Muscle of arm (tissue), 12 donors: ENCODE measurements around the gene MYO1D. TPM values are rescaled to one million over a fixed set of nuclear protein-coding genes. Genes with fewer than 3 reads are reported as not detected.
"Not testable (repeated sequence)": the region's sequence is repeated elsewhere in the genome, so short reads cannot be mapped to it uniquely, and the experiment has no call there.

Experiments
- DNase-seq: peaks from one replicate; pipeline ENCODE4 v3.0.0-alpha.2; 2013
- polyA plus RNA-seq, 12 donors: library from polyadenylated mRNA; unstranded; fragments of 120-200 nt; gene quantifications; one replicate each; pipeline ENCODE4 v1.2.1, GENCODE V29; 2013; ENCODE audit not compliant: insufficient read length in 12 of 12

The MYO1D gene
- polyA plus RNA-seq, 12 donors, result 3.5 to 24.5 (median 6.2) TPM; not detected in 1

- DNase-seq, result no peak
Observed at GRCh38 chr17:32463304-32463703, 413.6 kb downstream of the MYO1D start.

DNA sequence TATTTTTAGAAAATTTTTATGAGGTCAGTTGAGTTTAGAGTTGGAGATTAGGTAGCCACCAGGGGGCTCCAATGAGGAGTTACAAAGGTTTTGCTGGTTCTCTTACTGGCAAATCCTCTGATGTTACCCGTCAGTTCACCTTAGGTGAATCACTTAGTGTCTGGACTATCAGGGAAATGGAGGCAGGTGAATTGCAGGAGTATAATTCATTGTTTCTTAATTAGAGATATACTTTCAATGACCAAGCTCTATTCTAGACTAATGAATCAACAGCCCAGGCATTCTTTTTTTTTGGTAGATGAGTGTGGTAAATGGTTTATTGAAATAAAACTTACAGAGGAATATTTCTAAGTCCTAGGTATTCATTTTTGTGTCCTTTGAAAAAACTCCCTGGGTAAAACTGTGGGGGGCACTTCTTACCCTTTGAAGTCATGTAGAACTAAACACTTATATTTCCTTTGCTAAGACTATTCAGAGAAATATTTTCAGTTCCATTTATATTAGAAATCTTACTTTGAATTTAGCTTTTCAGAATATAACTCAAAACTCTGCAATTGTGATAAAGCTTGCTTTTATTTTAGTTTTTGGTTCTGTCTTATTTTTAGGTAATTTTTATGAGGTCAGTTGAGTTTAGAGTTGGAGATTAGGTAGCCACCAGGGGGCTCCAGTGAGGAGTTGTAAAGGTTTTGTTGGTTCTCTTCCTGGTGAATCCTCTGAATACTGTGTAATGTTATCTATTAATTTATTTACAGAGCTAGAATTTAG is 414.9 kb downstream of the MYO1D start:
- DNase-seq, result no peak

DNA sequence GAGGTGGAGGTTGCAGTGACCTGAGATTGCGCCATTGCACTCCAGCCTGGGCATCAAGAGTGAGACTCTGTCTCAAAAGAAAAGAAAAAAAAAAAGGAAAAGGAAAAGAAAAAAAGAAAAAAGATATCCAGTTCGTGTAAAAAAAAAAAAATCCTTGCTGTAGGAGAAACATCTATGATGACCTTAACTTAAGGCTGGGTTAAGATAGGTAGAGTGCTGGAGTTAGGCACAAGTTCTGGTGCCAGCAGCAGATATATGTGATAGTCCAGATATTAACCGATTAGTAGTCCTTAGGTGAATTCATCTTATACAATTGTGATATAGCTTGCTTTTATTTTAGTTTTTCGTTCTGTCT is 415.4 kb downstream of the MYO1D start:
- DNase-seq, result no peak

DNA sequence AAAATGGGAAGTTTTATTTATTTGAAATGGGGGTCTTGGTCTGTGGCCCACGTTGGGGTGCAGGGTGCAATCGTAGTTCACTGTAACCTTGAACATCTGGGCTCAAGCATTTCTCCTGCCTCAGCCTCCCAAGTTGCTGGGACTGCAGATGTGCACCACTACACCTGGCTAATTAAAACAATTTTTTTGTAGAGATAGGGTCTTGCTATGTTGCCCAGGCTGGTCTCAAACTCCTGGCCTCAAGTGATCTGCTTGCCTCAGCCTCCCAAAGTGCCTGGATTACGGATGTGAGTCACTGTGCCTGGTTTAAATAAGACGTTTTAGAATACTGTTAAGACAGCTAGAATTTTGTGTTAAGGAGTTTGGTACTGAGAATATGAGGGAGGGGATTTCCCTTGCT is 416.9 kb downstream of the MYO1D start:
- DNase-seq, result no peak

DNA sequence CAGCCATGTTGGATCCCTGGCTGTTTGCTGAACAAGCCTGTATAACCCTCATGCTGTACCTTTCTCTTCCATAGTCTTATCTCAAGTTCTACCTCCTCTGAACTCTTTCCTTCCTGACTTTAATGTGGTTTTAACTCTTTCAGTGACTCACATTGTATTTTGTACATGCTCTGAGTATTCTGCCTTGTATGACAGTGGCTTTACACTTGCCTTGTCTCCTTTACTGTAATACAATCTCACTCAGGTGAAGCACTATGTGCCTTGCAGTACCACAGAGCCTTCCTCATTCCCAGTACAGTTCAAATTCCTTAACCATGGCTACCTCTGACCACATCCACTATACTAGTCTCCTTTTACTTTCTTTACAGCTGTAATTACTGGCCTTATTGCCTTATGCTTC is 418.6 kb downstream of the MYO1D start:
- no peak for DNase-seq

- no peak for DNase-seq
Observed at GRCh38 chr17:32453370-32453769, 423.6 kb downstream of the MYO1D start.

DNA sequence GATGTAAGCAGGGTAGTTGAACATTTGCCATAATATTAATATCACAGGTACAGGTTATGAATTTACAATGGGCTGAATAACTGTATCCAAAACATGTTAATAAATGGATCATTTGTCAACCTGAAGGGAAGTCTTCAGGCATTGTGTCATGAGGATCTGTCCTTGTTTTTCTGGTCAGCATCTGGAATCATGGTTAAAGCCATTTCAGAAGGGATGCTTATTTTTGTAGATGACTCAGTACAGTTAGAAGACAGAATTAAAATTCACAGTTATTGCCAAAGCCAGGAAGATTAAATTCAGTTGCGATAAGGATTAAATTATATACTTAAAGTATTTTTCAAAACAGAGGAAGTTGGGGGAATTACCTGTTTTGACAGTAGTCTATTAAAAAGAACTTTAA is 424.6 kb downstream of the MYO1D start:
- DNase-seq, result no peak

DNA sequence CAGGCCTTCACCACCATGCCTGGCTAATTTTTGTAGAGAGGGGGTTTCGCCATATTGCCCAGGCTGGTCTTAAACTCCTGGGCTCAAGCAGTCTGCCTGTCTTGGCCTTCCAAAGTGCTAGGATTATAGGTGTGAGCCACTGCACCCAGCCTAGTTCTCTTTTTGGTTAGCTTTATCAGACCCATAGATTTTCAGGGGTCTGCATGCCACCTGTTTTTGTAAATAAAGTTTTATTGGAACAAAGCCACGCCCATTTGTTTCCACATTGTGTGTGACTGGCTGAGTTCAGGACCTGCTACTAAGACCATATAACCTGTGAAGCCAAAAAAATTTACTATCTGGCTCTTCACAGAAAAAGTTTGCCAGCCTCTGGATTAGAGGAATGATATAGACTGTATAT is 425.0 kb downstream of the MYO1D start:
- no peak for DNase-seq

DNA sequence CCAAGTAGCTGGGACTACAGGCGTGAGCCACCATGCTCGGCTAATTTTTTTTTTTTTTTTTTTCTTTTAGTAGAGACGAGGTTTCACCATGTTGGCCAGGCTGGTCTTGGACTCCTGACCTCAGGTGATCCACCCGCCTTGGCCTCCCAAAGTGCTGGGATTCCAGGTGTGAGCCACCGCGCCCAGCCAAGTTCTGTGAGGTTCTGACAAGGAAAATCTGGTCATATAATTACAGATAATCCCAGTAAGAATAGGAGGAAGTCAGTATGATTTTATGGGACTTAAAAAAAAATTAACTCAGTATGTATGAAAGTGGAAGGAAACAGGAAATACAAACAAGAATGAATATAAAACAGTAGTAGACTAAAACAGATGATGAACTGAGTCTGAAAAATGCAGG is 426.5 kb downstream of the MYO1D start:
- DNase-seq, result not testable (repeated sequence)

GRCh38 chr17:32449963-32450362 is 427.0 kb downstream of the MYO1D start:
- DNase-seq, result no peak

DNA sequence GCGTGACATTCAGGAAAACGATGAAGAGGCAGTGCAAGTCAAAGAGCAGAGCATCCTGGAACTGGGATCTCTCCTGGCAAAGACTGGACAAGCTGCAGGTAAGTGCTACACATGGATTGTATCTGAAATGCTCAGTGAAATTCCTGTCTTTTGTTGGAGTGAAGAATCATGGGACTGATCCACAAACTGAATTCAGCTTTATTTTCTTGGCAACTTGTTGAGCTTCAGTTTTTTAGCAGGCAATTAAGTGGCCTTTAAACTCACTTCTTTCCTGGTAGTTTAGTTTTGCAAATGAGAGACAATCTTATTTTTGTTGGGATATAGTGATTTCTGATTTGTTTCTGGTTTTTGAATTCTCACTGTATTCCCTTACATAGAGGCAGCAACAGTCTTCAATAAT is 430.0 kb downstream of the MYO1D start:
- DNase-seq, result no peak

- DNase-seq, result no peak
Observed at GRCh38 chr17:32445971-32446370, 431.0 kb downstream of the MYO1D start.

DNA sequence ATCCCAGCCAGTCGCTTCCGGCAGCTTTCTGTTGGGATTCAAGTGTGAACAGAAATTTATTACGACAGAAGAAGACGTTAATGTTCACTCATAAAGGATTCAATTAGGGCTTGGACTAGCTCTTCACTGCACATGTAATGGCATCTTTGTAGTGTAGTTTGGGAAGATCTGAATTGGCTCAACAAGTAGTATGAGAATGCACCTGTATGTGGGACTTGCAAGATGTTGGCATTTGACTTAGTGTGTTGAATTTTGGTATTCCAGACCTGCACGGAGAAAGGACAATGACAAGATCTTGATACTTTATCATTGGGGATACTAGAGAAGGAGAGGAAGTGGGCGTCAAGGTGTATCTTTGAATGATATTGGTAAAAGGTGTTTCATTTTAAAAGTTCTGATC is 431.4 kb downstream of the MYO1D start:
- no peak for DNase-seq

GRCh38 chr17:32445074-32445415 is 431.9 kb downstream of the MYO1D start:
- DNase-seq, result no peak

DNA sequence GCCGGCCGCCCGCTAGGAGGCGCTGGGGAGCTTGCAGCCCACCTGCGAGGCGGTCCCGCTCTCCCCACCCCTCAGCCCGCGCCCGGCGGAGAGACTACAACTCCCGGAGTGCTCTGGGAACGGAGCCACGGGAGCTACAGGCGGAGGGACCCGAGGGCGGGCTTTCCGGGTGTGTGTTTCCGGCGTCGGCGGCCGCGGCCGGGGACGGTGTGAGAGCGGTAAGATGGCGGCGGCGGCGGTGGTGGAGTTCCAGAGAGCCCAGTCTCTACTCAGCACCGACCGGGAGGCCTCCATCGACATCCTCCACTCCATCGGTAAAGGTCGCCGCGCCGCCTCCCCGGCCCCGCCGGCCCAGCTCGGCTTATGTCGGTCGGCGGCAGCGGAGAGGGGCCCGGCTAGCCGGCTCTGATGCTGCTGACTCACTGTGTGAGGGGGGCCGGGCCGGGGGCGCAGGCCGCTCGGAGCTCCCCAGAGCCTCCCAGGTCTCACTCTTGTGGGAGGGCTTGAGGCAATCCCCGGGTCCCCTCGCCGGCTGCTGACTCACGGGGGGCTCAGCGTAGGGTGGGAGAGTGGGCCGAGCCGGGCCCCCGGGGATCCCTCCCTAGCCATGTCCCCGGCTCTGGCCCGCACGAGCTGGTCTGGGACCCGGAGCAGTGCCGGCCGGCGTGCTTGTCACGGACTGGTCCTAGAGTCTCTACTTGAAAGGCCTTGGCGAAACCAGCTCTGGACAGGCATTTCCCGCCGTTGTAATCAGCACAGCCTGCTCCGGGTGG is 432.4 kb downstream of the MYO1D start, which contains the start of gene PSMD11:
PSMD11 (plus strand) TSS at position 210 of the 773 bp plus-strand sequence; CDS start at position 224, 14 bp downstream.
- peak; percentile 96 for DNase-seq

GRCh38 chr17:32443827-32444300 is 433.1 kb downstream of the MYO1D start:
- DNase-seq, result no peak

Other genes with a start within 250 kb of the MYO1D start
- 10 to 100 TPM in 11 of 12 donors, not detected in 1; 27.5 to 83.9 (median 40.8) TPM for gene TMEM98, start 51.0 kb upstream of the MYO1D start, polyA plus RNA-seq
- under 1 TPM in 2 of 12 donors, not detected in 10; 0.20 to 0.23 TPM for gene SPACA3, start 114.7 kb upstream of the MYO1D start, polyA plus RNA-seq